Medulla oblongata (tissue), 1 donor: ENCODE measurements around the gene DOCK8.

Experiments
- DNase-seq: peaks from one replicate; pipeline ENCODE4 v3.0.0-alpha.2; 2015; ENCODE audit errors: extremely low spot score

Gene DOCK8

GRCh38 chr9:414595-414994, 199.9 kb downstream of the DOCK8 start:
- DNase-seq = no peak

DNA sequence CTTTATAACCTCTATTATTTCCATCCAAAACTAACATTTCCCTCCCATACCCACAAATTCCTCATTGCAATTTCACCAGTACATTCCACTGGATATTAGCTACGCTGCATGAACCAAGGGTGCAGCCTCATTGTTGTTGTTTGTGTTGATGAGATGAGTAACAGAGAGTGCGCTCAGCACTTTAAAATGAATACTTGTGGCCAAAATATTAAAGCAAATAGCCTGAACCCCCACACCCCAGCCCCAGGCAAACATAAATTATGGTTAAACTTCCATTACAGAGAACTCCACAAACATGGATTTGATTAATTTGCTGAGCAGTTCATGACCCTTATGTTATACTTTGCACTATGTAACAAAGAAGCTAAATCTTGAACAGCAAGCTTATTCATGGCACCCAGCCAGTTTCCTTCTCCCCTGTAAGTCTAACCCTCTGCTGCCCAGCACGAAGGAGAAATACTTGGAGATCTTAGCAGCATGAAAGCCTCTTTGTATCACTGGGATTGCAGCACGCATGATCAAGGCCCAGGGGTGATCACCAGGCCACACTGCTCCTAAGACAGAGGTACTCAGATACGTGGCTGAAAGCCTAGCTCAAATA, 205.0 kb downstream of the DOCK8 start:
- no peak for DNase-seq

DNA sequence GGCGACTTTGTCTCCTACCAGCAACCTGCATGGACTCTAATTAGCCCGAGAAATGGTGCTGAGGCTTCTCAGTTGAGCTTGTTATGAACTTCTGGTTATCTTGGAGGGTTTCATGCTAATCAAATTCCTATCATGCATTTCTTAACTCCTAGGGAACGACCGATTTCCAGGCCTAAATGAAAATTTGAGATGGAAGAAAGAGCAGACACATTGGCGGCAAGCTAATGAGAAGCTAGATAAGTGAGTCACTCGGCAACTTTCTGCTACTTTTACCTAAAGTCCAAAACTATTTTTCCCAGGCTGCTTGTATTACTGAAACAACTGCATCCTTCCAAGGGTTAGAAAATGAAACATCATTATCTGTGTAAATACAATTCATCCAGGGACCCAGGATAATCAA, 207.2 kb downstream of the DOCK8 start:
- DNase-seq = no peak

DNA sequence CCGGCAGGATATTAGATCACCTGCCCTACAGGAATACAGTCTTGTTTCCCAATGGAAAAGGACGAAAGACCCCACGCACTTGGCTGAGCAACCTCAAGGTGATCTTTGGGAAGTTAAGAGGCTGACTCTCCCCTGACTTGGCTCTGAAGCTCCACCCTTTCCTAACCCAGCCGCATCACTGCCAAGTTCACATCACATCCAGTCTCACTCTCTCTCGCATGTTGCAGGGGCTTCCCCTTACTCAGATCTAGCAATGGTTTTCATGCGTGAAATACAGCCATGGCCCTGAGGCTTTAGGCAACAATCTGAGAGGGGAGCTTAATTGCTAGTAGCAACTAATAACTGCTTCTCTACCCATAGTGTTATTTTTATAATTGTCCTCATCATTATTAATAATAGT, 211.6 kb downstream of the DOCK8 start:
- DNase-seq = no peak

- DNase-seq = no peak
Measured at GRCh38 chr9:426976-427375, 212.3 kb downstream of the DOCK8 start.

DNA sequence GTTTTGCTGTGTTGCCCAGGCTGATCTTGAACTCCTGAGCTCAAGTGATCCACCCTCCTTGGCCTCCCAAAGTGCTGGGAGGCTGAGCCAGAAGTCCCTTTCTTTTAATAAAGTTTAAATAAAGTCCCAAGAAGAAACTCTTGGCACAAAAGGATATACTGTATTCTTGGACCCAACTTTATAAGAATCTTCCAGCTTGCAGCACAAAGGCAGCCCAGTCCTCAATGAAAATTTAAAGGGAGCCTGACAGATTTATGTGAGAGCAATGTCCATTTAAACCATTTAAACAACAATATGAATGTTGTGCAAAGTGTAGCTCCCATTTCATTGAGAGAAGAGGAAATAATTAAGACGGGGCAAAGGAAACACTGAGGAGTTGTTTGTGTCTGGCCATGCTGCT, 217.0 kb downstream of the DOCK8 start:
- peak; percentile 18 for DNase-seq

GRCh38 chr9:436482-436881, 221.8 kb downstream of the DOCK8 start:
- DNase-seq = no peak

GRCh38 chr9:437066-437465, 222.4 kb downstream of the DOCK8 start:
- no peak for DNase-seq

GRCh38 chr9:437574-438001, 222.9 kb downstream of the DOCK8 start:
- no peak for DNase-seq

GRCh38 chr9:438066-438465, 223.4 kb downstream of the DOCK8 start:
- no peak for DNase-seq

DNA sequence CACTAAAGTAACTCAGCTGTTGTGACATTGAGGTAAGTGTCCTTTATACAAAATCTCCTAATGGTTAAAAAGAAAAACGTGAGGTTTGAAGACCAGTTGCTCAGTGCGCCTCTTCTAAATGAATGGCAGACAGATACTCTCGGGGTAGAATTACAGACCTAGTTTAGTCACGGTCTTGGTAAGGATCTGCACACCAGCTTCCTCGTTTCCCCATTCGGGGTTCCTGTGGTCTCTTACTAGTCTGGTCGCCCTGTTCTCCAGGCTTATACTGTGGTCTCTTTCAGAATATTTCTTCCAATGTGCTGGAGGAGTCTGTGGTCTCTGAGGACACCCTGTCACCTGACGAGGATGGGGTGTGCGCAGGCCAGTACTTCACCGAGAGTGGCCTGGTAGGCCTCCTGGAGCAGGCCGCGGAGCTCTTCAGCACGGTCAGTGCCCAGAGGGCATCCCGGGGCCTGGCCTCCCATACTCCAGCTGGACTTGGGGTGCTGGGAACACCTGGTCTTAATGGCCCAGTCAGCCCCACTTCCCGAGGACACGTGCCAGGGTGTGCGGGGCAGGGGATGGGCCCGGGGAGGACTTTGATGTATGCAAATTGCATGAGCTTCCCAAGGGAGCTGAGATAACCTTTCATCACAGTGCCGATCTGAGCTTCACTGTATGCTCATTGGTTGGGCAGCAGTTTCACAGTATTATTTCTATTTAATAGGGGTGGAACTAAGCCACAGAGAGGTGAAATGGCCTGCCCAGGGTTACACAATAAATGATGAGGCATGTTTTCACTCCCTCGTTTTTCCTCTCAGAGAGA, 224.5 kb downstream of the DOCK8 start:
- no peak for DNase-seq

DNA sequence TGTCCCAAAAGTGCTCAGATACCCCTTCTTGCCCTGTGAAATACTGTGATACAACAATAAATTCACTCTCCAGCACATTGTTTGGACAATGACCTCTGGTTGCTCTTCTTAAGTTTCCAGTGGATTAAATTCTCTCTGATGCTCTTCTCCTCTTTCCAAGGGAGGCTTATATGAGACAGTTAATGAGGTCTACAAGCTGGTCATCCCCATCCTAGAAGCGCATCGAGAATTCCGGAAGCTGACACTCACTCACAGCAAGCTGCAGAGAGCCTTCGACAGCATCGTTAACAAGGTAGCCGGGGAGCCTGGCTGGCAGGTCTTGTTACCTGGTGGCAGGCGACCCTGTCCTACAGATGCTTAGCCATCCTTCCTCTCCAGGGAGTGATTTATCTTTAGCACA, 226.5 kb downstream of the DOCK8 start:
- DNase-seq = no peak

DNA sequence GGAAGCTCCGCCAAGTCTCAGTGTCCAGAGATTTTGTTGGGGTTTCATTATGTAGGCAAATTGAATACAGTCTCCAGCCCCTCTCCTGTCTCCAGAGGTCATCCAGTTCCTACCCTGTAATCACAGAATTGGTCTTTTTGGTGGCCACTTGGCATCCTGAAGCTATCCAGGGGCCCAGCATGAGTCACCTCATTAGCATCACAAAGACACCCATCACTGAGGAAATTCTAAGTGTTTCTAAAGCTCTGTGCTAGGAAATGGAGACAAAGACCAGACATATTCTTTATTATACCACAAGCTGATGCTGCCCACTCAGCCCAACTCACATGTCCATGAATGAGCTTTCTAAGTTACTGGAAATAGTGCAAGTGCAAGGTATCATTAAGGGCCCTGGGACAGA, 229.9 kb downstream of the DOCK8 start:
- peak; percentile 22 for DNase-seq

DNA sequence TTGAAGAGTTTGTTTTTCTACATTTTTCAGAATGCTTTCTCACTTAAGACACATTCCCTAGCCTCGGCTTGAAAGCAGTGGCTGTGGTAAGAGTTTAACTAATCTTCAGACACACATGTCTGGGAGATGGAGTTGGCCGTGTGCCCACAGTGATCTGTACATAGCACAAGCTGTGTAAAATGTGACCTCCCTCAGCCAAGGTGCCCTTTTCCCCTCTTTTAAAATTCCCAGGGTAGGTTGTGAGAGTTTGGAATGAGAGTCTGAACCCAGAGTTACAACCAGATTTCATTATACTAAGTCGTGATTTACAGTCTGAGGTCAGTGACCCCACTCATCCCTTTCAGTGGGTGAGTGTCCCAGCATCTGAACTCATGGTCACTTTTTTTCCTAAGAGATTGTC, 230.4 kb downstream of the DOCK8 start:
- no peak for DNase-seq

DNA sequence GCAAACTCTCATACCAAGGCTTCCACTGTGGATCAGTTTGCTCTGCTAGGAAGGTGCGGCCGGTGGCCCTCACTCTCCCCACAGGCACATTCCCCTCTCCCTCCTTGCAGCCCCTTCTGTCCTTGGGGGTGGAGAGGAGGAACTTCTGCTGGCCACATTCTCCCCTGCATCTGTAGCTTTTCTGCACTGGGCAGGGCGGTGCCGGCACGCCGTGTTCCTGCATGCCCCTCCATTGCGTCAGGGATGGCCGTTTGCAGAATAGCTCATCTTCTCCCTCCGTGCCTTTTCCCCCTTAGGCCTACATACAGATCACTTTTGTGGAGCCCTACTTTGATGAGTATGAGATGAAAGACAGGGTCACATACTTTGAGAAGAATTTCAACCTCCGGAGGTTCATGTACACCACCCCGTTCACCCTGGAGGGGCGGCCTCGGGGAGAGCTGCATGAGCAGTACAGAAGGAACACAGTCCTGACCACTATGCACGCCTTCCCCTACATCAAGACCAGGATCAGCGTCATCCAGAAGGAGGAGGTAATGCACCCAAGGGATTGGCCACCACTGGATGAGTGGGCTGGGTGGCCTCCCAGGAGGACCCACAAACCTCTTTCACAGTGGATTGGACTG, 231.5 kb downstream of the DOCK8 start:
- DNase-seq = no peak

- DNase-seq = no peak
Measured at GRCh38 chr9:447230-448025, 232.8 kb downstream of the DOCK8 start.

DNA sequence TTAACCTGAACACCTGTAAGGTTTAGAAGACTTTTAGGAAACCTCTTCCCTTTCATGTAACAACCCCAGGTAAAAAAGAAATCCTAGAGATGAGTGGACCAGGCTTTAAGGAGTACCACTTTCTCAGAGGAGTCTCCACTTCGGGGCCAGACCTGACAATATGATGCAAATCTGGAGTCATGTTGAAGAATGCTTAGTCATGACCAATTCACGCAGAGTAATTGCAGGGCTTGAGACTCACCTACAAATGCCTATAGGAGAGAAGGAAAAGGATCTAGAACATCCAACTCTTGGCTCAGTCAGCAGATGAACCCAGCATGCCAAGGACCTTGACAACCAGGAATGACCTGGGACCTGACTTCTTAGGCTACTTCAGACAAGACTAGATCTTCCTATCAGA, 235.4 kb downstream of the DOCK8 start:
- DNase-seq = no peak

DNA sequence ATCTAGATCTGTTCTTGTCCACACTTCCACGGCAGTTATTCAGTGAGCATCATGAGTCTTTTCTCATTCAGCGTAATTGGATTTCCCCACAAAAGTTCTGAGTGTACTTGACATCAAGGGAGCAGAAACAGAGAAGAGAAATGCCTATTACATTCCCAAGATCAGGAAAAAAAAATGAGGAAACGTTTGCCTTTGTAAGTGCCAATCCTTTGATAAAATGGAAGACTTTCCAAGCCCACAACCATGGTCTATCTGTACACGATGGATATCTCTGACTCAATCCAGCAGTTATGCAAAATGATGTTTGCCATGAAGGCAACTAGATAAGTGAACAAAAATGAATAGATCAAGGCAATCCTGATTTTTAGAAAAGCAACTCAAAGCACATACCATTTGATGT, 235.9 kb downstream of the DOCK8 start:
- no peak for DNase-seq

DNA sequence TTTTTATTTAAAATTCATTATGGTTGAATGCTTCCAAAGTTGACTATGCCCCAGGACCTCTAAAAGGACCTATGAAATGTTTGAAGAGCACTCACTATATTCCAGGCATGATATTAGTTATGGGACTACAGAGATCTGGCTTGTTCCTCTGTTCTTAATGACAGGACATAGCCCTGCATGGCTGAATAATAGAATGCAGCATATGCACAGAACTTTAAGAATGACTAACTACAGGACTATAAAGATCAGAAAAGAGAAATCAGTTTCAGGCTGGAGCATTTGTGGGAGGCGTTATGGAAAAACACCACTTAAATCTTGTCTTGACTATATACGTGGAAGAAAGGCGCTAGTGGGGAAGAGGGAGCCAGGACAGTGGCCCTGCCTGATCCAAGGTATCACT, 239.2 kb downstream of the DOCK8 start:
- DNase-seq = no peak

DNA sequence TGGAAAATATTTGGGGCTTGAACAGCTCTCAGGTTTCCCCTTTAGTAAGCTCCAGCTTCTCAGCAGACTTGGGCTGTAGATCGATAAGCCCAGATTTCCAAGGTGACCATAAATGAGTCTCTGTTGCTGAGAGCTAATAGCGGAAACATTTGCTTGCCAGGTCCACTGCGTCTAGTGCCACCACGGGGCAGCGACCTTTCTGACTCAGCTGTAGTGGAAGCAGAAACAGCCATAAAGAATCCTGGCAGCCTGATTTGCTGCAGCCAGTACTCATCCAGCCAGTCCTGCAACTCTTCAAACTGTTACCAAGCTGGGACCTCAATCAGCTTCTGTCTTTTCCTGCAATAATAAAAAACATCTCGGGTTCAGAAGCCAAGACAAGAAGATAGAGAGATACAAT, 241.7 kb downstream of the DOCK8 start:
- DNase-seq = no peak

DNA sequence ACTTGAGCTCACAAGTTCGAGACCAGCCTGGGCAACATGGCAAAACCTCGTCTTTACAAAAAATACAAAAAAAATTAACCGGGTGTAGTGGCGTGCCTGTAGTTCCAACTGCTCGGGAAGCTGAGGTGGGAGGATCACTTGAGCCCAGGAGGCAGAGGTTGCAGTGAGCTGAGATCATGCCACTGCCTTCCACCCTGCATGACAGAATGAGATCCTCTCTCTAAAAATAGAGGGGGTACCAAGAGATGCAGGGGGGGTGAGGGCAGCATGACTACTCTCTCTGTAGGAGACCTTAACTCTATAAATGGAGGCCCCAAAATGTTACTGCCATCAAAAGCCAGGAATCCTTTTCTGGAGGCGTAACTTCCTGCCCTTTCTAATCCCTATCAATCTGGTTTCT, 243.9 kb downstream of the DOCK8 start:
- no peak for DNase-seq
